HEK293 (cell line): ENCODE data around the gene TMEM218.

Source experiments
- CTCF ChIA-PET: fragments of 350-600 bp; formaldehyde crosslinking; extraction: SDS; loops from one replicate; lab custom pipeline; 2021; ENCODE audit warnings: antibody characterized with exemption; lab: Yijun Ruan, JAX
- POLR2A ChIA-PET: fragments of 300-600 bp; formaldehyde crosslinking; extraction: SDS; loops from one replicate; lab custom pipeline; 2020; ENCODE audit warnings: antibody characterized with exemption, inconsistent platforms; lab: Yijun Ruan, JAX
- H3K27ac ChIP-seq: fragments of 200-500 bp; sonication (Bioruptor generic); 2 replicates; pipeline ENCODE4 v1.5.1; 2014; ENCODE audit warnings: low read depth, low read length, control low read depth, inconsistent platforms; ENCODE audit errors: extremely low read depth
- H3K36me3 ChIP-seq, 2 experiments: fragments of 200-500 bp in 1 of 2; sonication (Bioruptor generic) in 1 of 2; 1 replicate in 1 of 2; 2 replicates in 1 of 2; pipeline ENCODE4 v1.5.1; 2014 to 2017; ENCODE audit warnings: inconsistent platforms in 2 of 2, low read length in 2 of 2; ENCODE audit not compliant: control insufficient read depth in 2 of 2, insufficient read depth in 1 of 2
- H3K4me1 ChIP-seq: fragments of 200-500 bp; sonication (Bioruptor generic); 2 replicates; pipeline ENCODE4 v1.5.1; 2014; ENCODE audit warnings: mild to moderate bottlenecking, low read length, inconsistent platforms; ENCODE audit not compliant: control insufficient read depth, insufficient read depth
- H3K4me3 ChIP-seq: 2 replicates; pipeline ENCODE4 v1.5.1; 2011; ENCODE audit warnings: low read depth, mild to moderate bottlenecking, control low read depth, low read length, moderate library complexity
- H3K9me3 ChIP-seq: fragments of 200-500 bp; sonication (Bioruptor generic); 2 replicates; pipeline ENCODE4 v1.5.1; 2014; ENCODE audit warnings: low read depth, low read length, inconsistent platforms; ENCODE audit not compliant: control insufficient read depth, insufficient read depth
- GLIS2 ChIP-seq: fragments of 450-650 bp; formaldehyde crosslinking; IDR thresholded peaks from 2 replicates; pipeline ENCODE4 v1.5.1; 2016; ENCODE audit warnings: missing biosample characterization, missing genetic modification characterization
- PBX3 ChIP-seq: sonication (generic); formaldehyde crosslinking; IDR thresholded peaks from 2 replicates; pipeline ENCODE4 v1.8.1; 2022; ENCODE audit warnings: mild to moderate bottlenecking, moderate library complexity, missing genetic modification reagents
- PRDM4 ChIP-seq: fragments of 450-650 bp; formaldehyde crosslinking; IDR thresholded peaks from 2 replicates; pipeline ENCODE4 v1.5.1; 2017; ENCODE audit warnings: missing biosample characterization, missing genetic modification characterization
- ZNF140 ChIP-seq: fragments of 450-650 bp; formaldehyde crosslinking; IDR thresholded peaks from 2 replicates; pipeline ENCODE4 v1.5.1; 2016; ENCODE audit warnings: missing biosample characterization, missing genetic modification characterization
- ZNF24 ChIP-seq: fragments of 450-650 bp; formaldehyde crosslinking; IDR thresholded peaks from 2 replicates; pipeline ENCODE4 v1.5.1; 2016; ENCODE audit warnings: missing biosample characterization, missing genetic modification characterization
- ZNF350 ChIP-seq: fragments of 450-650 bp; formaldehyde crosslinking; IDR thresholded peaks from 2 replicates; pipeline ENCODE4 v1.5.0; 2017; ENCODE audit warnings: missing biosample characterization, mild to moderate bottlenecking, missing genetic modification characterization
- ZNF398 ChIP-seq: fragments of 450-650 bp; formaldehyde crosslinking; IDR thresholded peaks from 2 replicates; pipeline ENCODE4 v1.5.1; 2017; ENCODE audit warnings: missing biosample characterization, missing genetic modification characterization
- ZNF561 ChIP-seq: fragments of 450-650 bp; IDR thresholded peaks from 2 replicates; pipeline ENCODE4 v1.5.1; 2018; ENCODE audit warnings: missing biosample characterization, missing genetic modification characterization, borderline replicate concordance
- ZNF701 ChIP-seq: fragments of 450-650 bp; formaldehyde crosslinking; IDR thresholded peaks from 2 replicates; pipeline ENCODE4 v1.5.1; 2016; ENCODE audit warnings: missing biosample characterization, missing genetic modification characterization
- ZNF792 ChIP-seq: fragments of 450-650 bp; formaldehyde crosslinking; IDR thresholded peaks from 2 replicates; pipeline ENCODE4 v1.5.1; 2016; ENCODE audit warnings: missing biosample characterization, missing genetic modification characterization
- ZNF830 ChIP-seq: fragments of 450-650 bp; IDR thresholded peaks from 2 replicates; pipeline ENCODE4 v1.5.0; 2018; ENCODE audit warnings: missing biosample characterization, missing genetic modification characterization, low read depth, mild to moderate bottlenecking, moderate library complexity
- TF ChIP-seq, protein P1 (sequence below): fragments of 450-650 bp; formaldehyde crosslinking; IDR thresholded peaks from 2 replicates; pipeline ENCODE4 v1.5.1; 2017; ENCODE audit warnings: missing biosample characterization, missing genetic modification characterization
- TF ChIP-seq, protein P2 (sequence below): fragments of 450-650 bp; formaldehyde crosslinking; IDR thresholded peaks from 2 replicates; pipeline ENCODE4 v1.5.1; 2016; ENCODE audit warnings: missing biosample characterization, missing genetic modification characterization

Gene TMEM218

DNA sequence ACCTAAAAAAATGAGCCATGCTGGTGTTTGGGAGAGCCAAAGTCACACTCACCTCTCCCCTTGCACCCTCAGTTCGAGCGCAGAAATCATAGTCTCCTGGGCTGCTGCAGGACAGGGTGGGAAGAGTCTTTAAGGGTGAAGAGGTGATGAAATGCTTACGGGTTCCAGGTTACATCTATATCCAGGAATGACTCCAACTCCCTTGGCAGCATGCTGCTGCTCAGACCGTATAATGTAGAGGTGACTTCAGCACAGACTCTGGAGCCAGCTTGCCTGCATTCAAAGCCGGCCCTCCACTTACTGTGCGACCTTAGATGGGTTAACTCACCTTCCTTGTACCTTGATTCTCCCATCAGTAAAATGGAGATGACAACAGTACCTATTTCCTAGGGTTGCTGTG, 35.9 kb upstream of the TMEM218 start:
- no peaks in the 10 kb centered on the region for H3K9me3 ChIP-seq
- TF ChIP-seq ZNF398 (tag by site-specific recombination) (no peak), GLIS2 (tag by site-specific recombination) (no peak), ZNF140 (tag by site-specific recombination) (no peak), ZNF830 (tag by site-specific recombination) (no peak), ZNF701 (no peak), ZNF350 (tag by site-specific recombination) (no peak), PRDM4 (tag by site-specific recombination) (no peak), ZNF792 (tag by site-specific recombination) (no peak)
- TF ChIP-seq, protein P1, sequence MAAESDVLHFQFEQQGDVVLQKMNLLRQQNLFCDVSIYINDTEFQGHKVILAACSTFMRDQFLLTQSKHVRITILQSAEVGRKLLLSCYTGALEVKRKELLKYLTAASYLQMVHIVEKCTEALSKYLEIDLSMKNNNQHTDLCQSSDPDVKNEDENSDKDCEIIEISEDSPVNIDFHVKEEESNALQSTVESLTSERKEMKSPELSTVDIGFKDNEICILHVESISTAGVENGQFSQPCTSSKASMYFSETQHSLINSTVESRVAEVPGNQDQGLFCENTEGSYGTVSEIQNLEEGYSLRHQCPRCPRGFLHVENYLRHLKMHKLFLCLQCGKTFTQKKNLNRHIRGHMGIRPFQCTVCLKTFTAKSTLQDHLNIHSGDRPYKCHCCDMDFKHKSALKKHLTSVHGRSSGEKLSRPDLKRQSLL (tag by site-specific recombination) = no peak
- TF ChIP-seq, all 188 proteins: peak for 0
- Histone ChIP-seq H3K4me3 (no peak overlapping the region), H3K36me3 (no peaks in the 10 kb centered on the region), H3K4me1 (no peaks in the 10 kb centered on the region), H3K27ac (no peak overlapping the region)
- ChIA-PET POLR2A (no interaction called here), CTCF (no interaction called here)

- TF ChIP-seq, protein P2, sequence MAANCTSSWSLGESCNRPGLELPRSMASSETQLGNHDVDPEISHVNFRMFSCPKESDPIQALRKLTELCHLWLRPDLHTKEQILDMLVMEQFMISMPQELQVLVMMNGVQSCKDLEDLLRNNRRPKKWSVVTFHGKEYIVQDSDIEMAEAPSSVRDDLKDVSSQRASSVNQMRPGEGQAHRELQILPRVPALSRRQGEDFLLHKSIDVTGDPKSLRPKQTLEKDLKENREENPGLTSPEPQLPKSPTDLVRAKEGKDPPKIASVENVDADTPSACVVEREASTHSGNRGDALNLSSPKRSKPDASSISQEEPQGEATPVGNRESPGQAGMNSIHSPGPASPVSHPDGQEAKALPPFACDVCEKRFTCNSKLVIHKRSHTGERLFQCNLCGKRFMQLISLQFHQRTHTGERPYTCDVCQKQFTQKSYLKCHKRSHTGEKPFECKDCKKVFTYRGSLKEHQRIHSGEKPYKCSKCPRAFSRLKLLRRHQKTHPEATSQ (tag by site-specific recombination) = no peak
- TF ChIP-seq ZNF24 (tag by site-specific recombination) (no peak), PBX3 (CRISPR knock-in tag) (no peak), ZNF561 (tag by site-specific recombination) (no peak)
- Histone ChIP-seq H3K9me3 (no peaks in the 10 kb centered on the region), H3K36me3 (no peaks in the 10 kb centered on the region), H3K27ac (no peak overlapping the region), H3K4me1 (no peaks in the 10 kb centered on the region), H3K4me3 (no peak overlapping the region)
- POLR2A ChIA-PET = no interaction called here
- CTCF ChIA-PET = interaction anchor here (0.6 kb wide), 1 partner anchor 287 kb away, joined by 5 read pairs; no protein-coding TSS in a partner anchor
Observed at GRCh38 chr11:125146232-125146631, 34.8 kb upstream of the TMEM218 start.
